Measurements from ENCODE around the gene LYRM4. TPM values are rescaled to one million over a fixed set of nuclear protein-coding genes. Genes with fewer than 3 reads are reported as not detected.

LYRM4 gene
- total RNA-seq = 10 to 100 TPM in 3 of 4 donors, 1 to 10 TPM in 1; 8.4 to 20.1 (median 12.2) TPM

- H3K4me3 ChIP-seq = peak within 1 kb of the TSS; percentile 58 to 97 (median 86)
- H3K4me1 ChIP-seq = peaks cover 15 to 24% of the 10 kb centered on the region in 2 donors
- no peaks in the 10 kb centered on the region for H3K27me3 ChIP-seq
- DNase-seq = peak; percentile 64 to 81
- H3K27ac ChIP-seq = peak within 1 kb of the TSS; percentile 85 to 99 (median 94)
- H3K9me3 ChIP-seq = no peaks in the 10 kb centered on the region
- TF ChIP-seq CTCF (IDR thresholded peaks at IDR 0.05 in 4 of 5, conservative IDR thresholded peaks at IDR 0.05 in 1 of 5) (peak in 2 of 5 experiments; percentile 36 to 45), POLR2A (IDR thresholded peaks at IDR 0.05) (peak; percentile 60 to 68)
- H3K36me3 ChIP-seq = no peaks in the 10 kb centered on the region
- intact Hi-C loops (cut with DNase I; ENCODE audit: low total_unique reads) = loop anchor here (2.0 to 10.0 kb wide), 6 partner anchors 41 to 1126 kb away; partner anchors contain the start of genes CDYL and ECI2
- in situ Hi-C loops (cut with MboI; ENCODE audit: low sequenced_read_pairs in 4 of 4) = no loop called here
- peak; percentile 93 to 94 for ATAC-seq
Measured at GRCh38 chr6:5260661-5261544, at the start of gene LYRM4, which contains the start of gene FARS2. TSS of gene LYRM4 (minus strand) at chr6:5260950. CDS start at chr6:5260733, 217 bp downstream. TSS of gene FARS2 (plus strand) at chr6:5261513.

DNA sequence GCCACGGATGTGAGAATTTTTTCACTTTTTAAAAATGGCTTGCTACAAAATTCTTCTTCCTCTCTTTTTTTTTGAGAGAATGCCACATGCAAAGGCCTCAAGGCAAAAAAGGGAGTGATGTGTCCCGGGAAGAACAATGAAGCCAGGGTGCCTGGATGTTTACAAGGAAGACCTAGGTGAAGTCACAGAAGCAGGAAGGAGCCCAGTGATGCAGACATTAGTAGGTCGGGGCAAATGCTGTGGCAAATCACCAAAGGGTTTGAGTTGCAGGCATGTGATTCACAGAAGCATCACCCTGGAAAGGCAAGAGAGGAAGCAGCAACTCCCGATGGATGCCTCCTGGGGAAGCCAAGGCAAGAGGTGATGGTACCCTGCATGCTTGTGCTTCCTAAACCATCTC, 47.3 kb upstream of the LYRM4 start:
- intact Hi-C loops (cut with DNase I; ENCODE audit: low total_unique reads) (no loop called here), in situ Hi-C loops (cut with MboI; ENCODE audit: low sequenced_read_pairs in 4 of 4) (loop anchor here in 2 of 4 donors (10.0 kb wide), 2 partner anchors 153 to 163 kb away; no protein-coding TSS in a partner anchor)
- no peaks in the 10 kb centered on the region for H3K9me3 ChIP-seq
- TF ChIP-seq POLR2A (IDR thresholded peaks at IDR 0.05) = no peak
- TF ChIP-seq CTCF (IDR thresholded peaks at IDR 0.05 in 4 of 5, conservative IDR thresholded peaks at IDR 0.05 in 1 of 5) = no peak
- ATAC-seq = no peak
- H3K27me3 ChIP-seq = no peaks in the 10 kb centered on the region
- H3K4me1 ChIP-seq = peaks cover 4 to 7% of the 10 kb centered on the region in 2 donors
- no peak overlapping the region for H3K27ac ChIP-seq
- H3K36me3 ChIP-seq = no peaks in the 10 kb centered on the region
- no peak overlapping the region for H3K4me3 ChIP-seq
- no peak for DNase-seq

DNA sequence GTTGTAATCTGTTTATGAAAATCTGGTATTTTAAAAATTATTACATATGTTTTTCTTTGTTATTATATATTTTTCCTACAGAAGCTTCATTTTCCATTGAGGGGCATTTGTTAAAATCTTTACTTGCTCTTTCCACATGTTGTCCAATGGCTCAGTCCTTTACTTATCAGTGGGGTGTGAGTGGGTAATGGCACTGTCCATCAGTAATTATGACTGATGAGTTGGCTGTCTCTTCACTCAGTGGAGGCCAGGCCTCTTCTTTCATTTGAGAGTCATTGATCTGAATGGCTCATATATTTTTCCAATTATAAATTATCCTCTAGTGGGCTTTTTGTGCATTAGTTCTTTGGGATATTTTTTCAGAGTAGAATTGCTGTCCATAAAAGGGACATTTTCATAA, 46.3 kb upstream of the LYRM4 start:
- Histone ChIP-seq H3K27ac (no peak overlapping the region), H3K4me1 (peaks cover 14 to 17% of the 10 kb centered on the region in 2 donors), H3K27me3 (no peaks in the 10 kb centered on the region), H3K9me3 (no peaks in the 10 kb centered on the region), H3K4me3 (no peak overlapping the region), H3K36me3 (no peaks in the 10 kb centered on the region)
- intact Hi-C loops (cut with DNase I; ENCODE audit: low total_unique reads) = no loop called here
- no peak for TF ChIP-seq CTCF (IDR thresholded peaks at IDR 0.05 in 4 of 5, conservative IDR thresholded peaks at IDR 0.05 in 1 of 5)
- no peak for TF ChIP-seq POLR2A (IDR thresholded peaks at IDR 0.05)
- ATAC-seq = no peak
- in situ Hi-C loops (cut with MboI; ENCODE audit: low sequenced_read_pairs in 4 of 4) = loop anchor here in 2 of 4 donors (10.0 kb wide), 2 partner anchors 152 to 162 kb away; no protein-coding TSS in a partner anchor
- no peak for DNase-seq

DNA sequence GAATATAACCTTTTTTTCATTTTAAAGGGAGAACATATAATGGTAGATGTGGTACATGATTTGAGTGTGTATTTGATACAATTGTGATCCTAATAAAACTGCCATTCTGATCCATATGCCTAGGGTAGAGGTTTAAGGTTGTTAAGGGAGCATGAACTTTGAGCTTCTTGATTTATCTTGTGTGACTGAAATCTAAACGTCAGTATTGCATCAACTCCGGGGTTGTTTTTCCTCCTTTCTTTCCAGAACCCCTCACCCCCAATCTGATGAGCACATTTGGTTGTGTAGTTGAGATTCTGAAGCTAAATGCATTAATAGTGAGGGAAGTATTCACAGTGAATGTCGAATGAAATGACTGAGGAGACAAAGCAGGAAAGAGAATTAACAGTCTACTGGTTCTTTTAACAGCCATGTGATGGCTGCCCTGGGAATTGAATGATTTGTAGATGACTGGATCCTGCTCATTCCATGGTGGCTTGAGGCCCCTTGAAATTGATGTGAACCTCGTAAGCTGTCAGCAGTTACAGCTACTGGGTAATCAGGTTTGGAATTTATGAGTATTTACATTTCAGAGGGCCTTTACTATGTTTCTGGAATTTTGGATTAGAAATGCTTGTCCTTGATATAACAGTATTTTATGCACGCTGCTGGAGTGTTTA, 45.3 kb upstream of the LYRM4 start:
- TF ChIP-seq CTCF (IDR thresholded peaks at IDR 0.05 in 4 of 5, conservative IDR thresholded peaks at IDR 0.05 in 1 of 5) (no peak), POLR2A (IDR thresholded peaks at IDR 0.05) (no peak)
- intact Hi-C loops (cut with DNase I; ENCODE audit: low total_unique reads) = no loop called here
- Histone ChIP-seq H3K4me3 (no peak overlapping the region), H3K9me3 (no peaks in the 10 kb centered on the region), H3K27me3 (no peaks in the 10 kb centered on the region), H3K4me1 (peaks cover 15 to 19% of the 10 kb centered on the region in 2 donors), H3K27ac (no peak overlapping the region), H3K36me3 (no peaks in the 10 kb centered on the region)
- in situ Hi-C loops (cut with MboI; ENCODE audit: low sequenced_read_pairs in 4 of 4) = loop anchor here in 2 of 4 donors (10.0 kb wide), 2 partner anchors 151 to 161 kb away; no protein-coding TSS in a partner anchor
- no peak for ATAC-seq
- DNase-seq = no peak

All from gastrocnemius medialis (tissue), 4 donors.